Mucosa of descending colon (tissue), 3 donors: ENCODE data around the gene ZMYND11. TPM values are rescaled to one million over a fixed set of nuclear protein-coding genes. Genes with fewer than 3 reads are reported as not detected.

Experiments used
- ATAC-seq: fragments of 200-7000 bp; cut with Tn5 transposase; one replicate; pipeline ENCODE4 v1.9.1; 2020; ENCODE audit warnings: mild to moderate bottlenecking, moderate library complexity
- DNase-seq, 3 donors: peaks; one replicate each; pipeline ENCODE4 v3.0.0-alpha.2; 2020
- H3K36me3 ChIP-seq: fragments of 200-600 bp; one replicate; pipeline ENCODE4 v1.8.0; 2021; ENCODE audit warnings: low read depth, mild to moderate bottlenecking
- H3K4me1 ChIP-seq: fragments of 200-600 bp; one replicate; pipeline ENCODE4 v1.8.0; 2021; ENCODE audit warnings: low read depth, mild to moderate bottlenecking
- H3K4me3 ChIP-seq: fragments of 200-600 bp; one replicate; pipeline ENCODE4 v1.8.0; 2021; ENCODE audit warnings: mild to moderate bottlenecking
- H3K9me3 ChIP-seq: fragments of 200-600 bp; one replicate; pipeline ENCODE4 v1.8.0; 2021; ENCODE audit warnings: mild to moderate bottlenecking
- CTCF ChIP-seq: fragments of 200-600 bp; IDR thresholded peaks from one replicate; pipeline ENCODE4 v1.8.0; 2022; ENCODE audit warnings: antibody characterized with exemption, mild to moderate bottlenecking
- intact Hi-C, 2 donors: fragments of 100-400 bp; cut with DNase I in 1 of 2; cut with micrococcal nuclease in 1 of 2; formaldehyde crosslinking; loops; one replicate each; pipeline versions ENCODE4 v1.11.0 to v1.11.1; 2022; cut with DNase I, micrococcal nuclease
- total RNA-seq, 3 donors: library from RNA; stranded (reverse); fragmentation: NEBNext Ultra II Directional in 2 of 3; extraction: Animal tissue kit (Norgen Biotek cat#: 25700) in 2 of 3; gene quantifications; one replicate each; pipeline versions ENCODE4 v1.2.1 to v1.2.4, GENCODE V29; 2021 to 2023
- donor health status: DM: no; HTN: no; CAD: no; lungs with moderate emphysema.
- donor health status: DM: no; HTN: no; CAD: no.
- donor health status: DM: no; HTN: yes; CAD: no.

ZMYND11 gene
- total RNA-seq, 3 donors from 2014 or later = 34.5 to 131 (median 37.6) TPM

- no peak for TF ChIP-seq CTCF
- H3K4me1 ChIP-seq = no peaks in the 10 kb centered on the region
- intact Hi-C loops = no loop called here
- no peak for DNase-seq
- no peak for ATAC-seq
- no peaks in the 10 kb centered on the region for H3K36me3 ChIP-seq
- H3K4me3 ChIP-seq = no peak overlapping the region
- no peaks in the 10 kb centered on the region for H3K9me3 ChIP-seq
Measured at GRCh38 chr10:267705-268104, 132.4 kb downstream of the ZMYND11 start.

- no peaks in the 10 kb centered on the region for H3K36me3 ChIP-seq
- no peaks in the 10 kb centered on the region for H3K4me1 ChIP-seq
- DNase-seq = no peak
- no peaks in the 10 kb centered on the region for H3K9me3 ChIP-seq
- TF ChIP-seq CTCF = no peak
- no peak overlapping the region for H3K4me3 ChIP-seq
- intact Hi-C loops = no loop called here
- no peak for ATAC-seq
Measured at GRCh38 chr10:269440-270074, 134.3 kb downstream of the ZMYND11 start.

GRCh38 chr10:271201-271600 is 135.9 kb downstream of the ZMYND11 start:
- no peak overlapping the region for H3K4me3 ChIP-seq
- intact Hi-C loops = no loop called here
- H3K9me3 ChIP-seq = no peaks in the 10 kb centered on the region
- H3K4me1 ChIP-seq = no peaks in the 10 kb centered on the region
- no peaks in the 10 kb centered on the region for H3K36me3 ChIP-seq
- no peak for TF ChIP-seq CTCF
- no peak for ATAC-seq
- no peak for DNase-seq

GRCh38 chr10:271722-272121 is 136.5 kb downstream of the ZMYND11 start:
- DNase-seq (no peak), ATAC-seq (no peak)
- H3K9me3 ChIP-seq = no peaks in the 10 kb centered on the region
- TF ChIP-seq CTCF = no peak
- intact Hi-C loops = no loop called here
- no peaks in the 10 kb centered on the region for H3K36me3 ChIP-seq
- no peak overlapping the region for H3K4me3 ChIP-seq
- no peaks in the 10 kb centered on the region for H3K4me1 ChIP-seq

- DNase-seq (no peak), ATAC-seq (no peak)
- Histone ChIP-seq H3K4me3 (no peak overlapping the region), H3K9me3 (no peaks in the 10 kb centered on the region), H3K36me3 (no peaks in the 10 kb centered on the region), H3K4me1 (no peaks in the 10 kb centered on the region)
- intact Hi-C loops = no loop called here
- no peak for TF ChIP-seq CTCF
Measured at GRCh38 chr10:273088-273487, 137.8 kb downstream of the ZMYND11 start.

- Histone ChIP-seq H3K4me1 (no peaks in the 10 kb centered on the region), H3K9me3 (no peaks in the 10 kb centered on the region), H3K4me3 (no peak overlapping the region), H3K36me3 (no peaks in the 10 kb centered on the region)
- no peak for DNase-seq
- no peak for TF ChIP-seq CTCF
- ATAC-seq = no peak
- intact Hi-C loops = no loop called here
Measured at GRCh38 chr10:274866-275265, 139.6 kb downstream of the ZMYND11 start.
